ENCODE data around the gene MLF2. TPM values are rescaled to one million over a fixed set of nuclear protein-coding genes. Genes with fewer than 3 reads are reported as not detected.

MLF2 gene
- polyA plus RNA-seq, 1 experiment = 345 TPM

GRCh38 chr12:6699259-6699988 lies 53.5 kb downstream of the MLF2 start:
- peaks cover 7% of the 10 kb centered on the region; the same call in 1 of the 2 replicates for H3K27me3 ChIP-seq (ENCODE audit: control insufficient read depth, insufficient read depth, low read length)
- CTCF ChIA-PET = interaction anchor here (1.2 to 2.8 kb wide), 7 partner anchors 10 to 129 kb away, joined by 4 to 11 read pairs (median 6); partner anchors contain the start of genes MLF2 and ZNF384
- TF ChIP-seq CTCF (IDR thresholded peaks at IDR 0.05; ENCODE audit: insufficient read depth, low read depth, low read length) = no peak

GRCh38 chr12:6698352-6699046 lies 54.4 kb downstream of the MLF2 start:
- Histone ChIP-seq H3K4me3 (ENCODE audit: low read depth, low read length) (no peak overlapping the region), H3K36me3 (ENCODE audit: control insufficient read depth, insufficient read depth, low read length) (no peaks in the 10 kb centered on the region), H3K27me3 (ENCODE audit: control insufficient read depth, insufficient read depth, low read length) (peaks cover 7% of the 10 kb centered on the region; the same call in 1 of the 2 replicates)
- POLR2A ChIA-PET = interaction anchor here (0.5 to 0.6 kb wide), 2 partner anchors 9 to 86 kb away, joined by 3 to 4 read pairs; no protein-coding TSS in a partner anchor
- TF ChIP-seq CTCF (IDR thresholded peaks at IDR 0.05; ENCODE audit: insufficient read depth, low read depth, low read length) = no peak
- DNase-seq (ENCODE audit: low read depth) = no peak
- CTCF ChIA-PET = interaction anchor here (0.7 to 2.8 kb wide), 18 partner anchors 9 to 147 kb away, joined by 3 to 11 read pairs (median 4); partner anchors contain the start of genes MLF2 and ZNF384

More at GRCh38 chr12:6699259-6699988, 53.5 kb downstream of the MLF2 start:
- H3K4me3 ChIP-seq (ENCODE audit: low read depth, low read length) = peak overlapping the region; percentile 64
- POLR2A ChIA-PET = interaction anchor here (1.0 kb wide), 1 partner anchor 10 kb away, joined by 5 read pairs; no protein-coding TSS in a partner anchor
- DNase-seq (ENCODE audit: low read depth) = no peak
- H3K36me3 ChIP-seq (ENCODE audit: control insufficient read depth, insufficient read depth, low read length) = no peaks in the 10 kb centered on the region

Small RNAs within 50 kb of the gene (small RNA-seq; reads per million reads assigned to genes)
- gene RNU6-781P (ENCODE audit: insufficient read length, low read depth, low replicate concordance) = not detected

Other genes with a start within 250 kb of the MLF2 start
- gene GAPDH, start 218.6 kb downstream of the MLF2 start, polyA plus RNA-seq (2011; rRNA removed) = 12,114 and 18,709 TPM in 2 replicates
- 19.6 and 31.9 TPM in 2 replicates for gene IFFO1, start 197.1 kb downstream of the MLF2 start, polyA plus RNA-seq (2011; rRNA removed)
- 28.4 and 32.6 TPM in 2 replicates for gene NOP2, start 184.8 kb downstream of the MLF2 start, polyA plus RNA-seq (2011; rRNA removed)
- gene CHD4, start 145.8 kb downstream of the MLF2 start, polyA plus RNA-seq (2011; rRNA removed) = 69.8 and 87.6 TPM in 2 replicates
- 0.05 TPM in 1 of 2 replicates, not detected in the other for gene LPAR5, start 117.2 kb downstream of the MLF2 start, polyA plus RNA-seq (2011; rRNA removed)
- 0.17 and 0.40 TPM in 2 replicates for gene ACRBP, start 105.7 kb downstream of the MLF2 start, polyA plus RNA-seq (2011; rRNA removed)
- 43.0 and 61.0 TPM in 2 replicates for gene ING4, start 90.0 kb downstream of the MLF2 start, polyA plus RNA-seq (2011; rRNA removed)
- 38.8 and 57.0 TPM in 2 replicates for gene ZNF384, start 63.8 kb downstream of the MLF2 start, polyA plus RNA-seq (2011; rRNA removed)
- gene PIANP, start 52.3 kb downstream of the MLF2 start, polyA plus RNA-seq (2011; rRNA removed) = 0.44 and 0.59 TPM in 2 replicates
- gene COPS7A, start 29.1 kb downstream of the MLF2 start, polyA plus RNA-seq (2011; rRNA removed) = 128 and 200 TPM in 2 replicates
- gene PTMS, start 13.2 kb upstream of the MLF2 start, polyA plus RNA-seq (2011; rRNA removed) = 234 and 241 TPM in 2 replicates
- 0.28 and 0.50 TPM in 2 replicates for gene LAG3, start 19.4 kb upstream of the MLF2 start, polyA plus RNA-seq (2011; rRNA removed)
- 0.33 and 0.42 TPM in 2 replicates for gene CD4, start 36.4 kb upstream of the MLF2 start, polyA plus RNA-seq (2011; rRNA removed)
- 3.3 and 6.6 TPM in 2 replicates for gene GPR162, start 68.7 kb upstream of the MLF2 start, polyA plus RNA-seq (2011; rRNA removed)
- gene P3H3, start 75.3 kb upstream of the MLF2 start, polyA plus RNA-seq (2011; rRNA removed) = 40.9 and 71.6 TPM in 2 replicates
- 3.3 and 5.3 TPM in 2 replicates for gene GNB3, start 87.8 kb upstream of the MLF2 start, polyA plus RNA-seq (2011; rRNA removed)
- 39.2 and 57.1 TPM in 2 replicates for gene CDCA3, start 98.1 kb upstream of the MLF2 start, polyA plus RNA-seq (2011; rRNA removed)
- gene USP5, start 99.0 kb upstream of the MLF2 start, polyA plus RNA-seq (2011; rRNA removed) = 52.9 and 90.0 TPM in 2 replicates
- 2,446 and 2,656 TPM in 2 replicates for gene TPI1, start 114.4 kb upstream of the MLF2 start, polyA plus RNA-seq (2011; rRNA removed)
- gene SPSB2, start 120.2 kb upstream of the MLF2 start, polyA plus RNA-seq (2011; rRNA removed) = 5.0 and 7.3 TPM in 2 replicates
- gene LRRC23, start 151.7 kb upstream of the MLF2 start, polyA plus RNA-seq (2011; rRNA removed) = 12.7 and 13.3 TPM in 2 replicates
- 27.9 and 29.7 TPM in 2 replicates for gene ENO2, start 161.4 kb upstream of the MLF2 start, polyA plus RNA-seq (2011; rRNA removed)
- 13.0 and 15.9 TPM in 2 replicates for gene ATN1, start 174.8 kb upstream of the MLF2 start, polyA plus RNA-seq (2011; rRNA removed)
- gene RNU7-1, start 190.7 kb upstream of the MLF2 start, polyA plus RNA-seq (2011; rRNA removed) = not detected in 2 replicates
- gene C12orf57, start 190.9 kb upstream of the MLF2 start, polyA plus RNA-seq (2011; rRNA removed) = 489 and 709 TPM in 2 replicates
- 0.15 and 0.27 TPM in 2 replicates for gene PTPN6, start 198.2 kb upstream of the MLF2 start, polyA plus RNA-seq (2011; rRNA removed)
- 283 and 369 TPM in 2 replicates for gene PHB2, start 217.5 kb upstream of the MLF2 start, polyA plus RNA-seq (2011; rRNA removed)
- 37.5 and 53.9 TPM in 2 replicates for gene EMG1, start 217.8 kb upstream of the MLF2 start, polyA plus RNA-seq (2011; rRNA removed)

Data from BJ (cell line).